Measurements from ENCODE around the gene CASQ1. TPM values are rescaled to one million over a fixed set of nuclear protein-coding genes. Genes with fewer than 3 reads are reported as not detected.
A peak's percentile ranks its signal among the peaks of the same experiment; 100 is the strongest.

The CASQ1 gene
- total RNA-seq, 1 experiment from 2014 or later, result 0.46 TPM

- no peak for TF ChIP-seq ARID4B (CRISPR knock-in tag; IDR thresholded peaks at IDR 0.05; ENCODE audit: borderline replicate concordance)
- no peak for TF ChIP-seq ZNF263 (CRISPR knock-in tag; IDR thresholded peaks at IDR 0.05; ENCODE audit: low read depth)
- no peak for TF ChIP-seq ZNF219 (CRISPR knock-in tag; IDR thresholded peaks at IDR 0.05; ENCODE audit: borderline replicate concordance)
- no peak for TF ChIP-seq OVOL2 (CRISPR knock-in tag; IDR thresholded peaks at IDR 0.05; ENCODE audit: borderline replicate concordance)
- TF ChIP-seq HMGXB4 (CRISPR knock-in tag; IDR thresholded peaks at IDR 0.05), result 0 out of 2 replicates have a peak, but pooled peaks have one; percentile 6
- TF ChIP-seq PRRX2 (CRISPR knock-in tag; IDR thresholded peaks at IDR 0.05), result 0 out of 2 replicates have a peak, but pooled peaks have one; percentile 48
- TF ChIP-seq TEAD1 (CRISPR knock-in tag; IDR thresholded peaks at IDR 0.05), result peak; percentile 75; the same call in 1 of the 2 replicates
- no peak for TF ChIP-seq FOXP1 (CRISPR knock-in tag; IDR thresholded peaks at IDR 0.05; ENCODE audit: borderline replicate concordance)
- TF ChIP-seq USF1 (CRISPR knock-in tag; IDR thresholded peaks at IDR 0.05), result no peak
- no peak for TF ChIP-seq PREB (CRISPR knock-in tag; IDR thresholded peaks at IDR 0.05; ENCODE audit: borderline replicate concordance)
- TF ChIP-seq ESRRA (CRISPR knock-in tag; IDR thresholded peaks at IDR 0.05; ENCODE audit: borderline replicate concordance), result no peak
- TF ChIP-seq JAZF1 (CRISPR knock-in tag; IDR thresholded peaks at IDR 0.05), result no peak
- no peak for TF ChIP-seq STAT6 (CRISPR knock-in tag; conservative IDR thresholded peaks at IDR 0.05; ENCODE audit: low read depth)
- 0 out of 2 replicates have a peak, but pooled peaks have one; percentile 9 for TF ChIP-seq NFE2L1 (CRISPR knock-in tag; IDR thresholded peaks at IDR 0.05)
- TF ChIP-seq CDX4 (CRISPR knock-in tag; IDR thresholded peaks at IDR 0.05; ENCODE audit: borderline replicate concordance), result no peak
These were observed 20.6 kb upstream of the CASQ1 start (continued) for GRCh38 chr1:160169553-160170399.

Measured in WTC11 (cell line).